Gastroesophageal sphincter (tissue), 3 donors: ENCODE results near the gene CD2.

Source experiments
- CTCF ChIP-seq, 4 experiments: fragments of 200-600 bp in 2 of 4; fragments of 450-650 bp in 2 of 4; sonication (generic) in 1 of 4; IDR thresholded peaks; one replicate each; pipeline ENCODE4 v1.5.1; 2017 to 2019; ENCODE audit warnings: antibody characterized with exemption in 4 of 4, mild to moderate bottlenecking in 2 of 4, moderate library complexity in 2 of 4
- POLR2AphosphoS5 ChIP-seq: sonication (generic); formaldehyde crosslinking; IDR thresholded peaks from one replicate; pipeline ENCODE4 v1.6.1; 2017; ENCODE audit warnings: antibody characterized with exemption

DNA sequence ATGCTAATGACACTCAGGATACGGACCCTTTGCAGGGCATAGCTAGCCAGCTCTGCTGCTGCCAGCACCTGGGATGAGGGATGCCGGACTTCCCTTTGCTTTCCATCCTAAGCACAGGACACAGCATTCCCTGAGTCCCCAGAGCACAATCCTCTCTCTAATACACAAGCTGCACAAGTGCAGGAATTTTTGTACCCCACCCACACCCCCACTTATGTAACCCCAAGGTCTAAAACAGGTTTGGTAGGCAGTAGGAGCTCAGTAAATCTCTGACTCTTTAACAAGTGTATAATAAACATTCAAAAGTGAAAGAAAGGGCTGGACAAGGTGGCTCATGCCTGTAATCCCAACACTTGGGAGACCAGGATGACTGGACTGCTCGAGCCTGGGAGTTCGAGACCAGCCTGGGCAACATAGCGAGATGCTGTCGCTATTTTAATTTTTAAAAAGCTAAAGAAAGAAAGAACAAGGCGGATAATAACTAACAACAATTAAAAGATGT, 44.5 kb upstream of the CD2 start:
- no peak for TF ChIP-seq CTCF (IDR thresholded peaks at IDR 0.05)
- no peak for TF ChIP-seq POLR2AphosphoS5
